SK-N-MC (cell line): ENCODE measurements around the gene OXSM.

Experiments
- EZH2 ChIP-seq: fragments of 200-600 bp; sonication (generic); IDR thresholded peaks from one replicate; pipeline ENCODE4 v1.6.1; 2017; ENCODE audit warnings: antibody characterized with exemption
- POLR2AphosphoS5 ChIP-seq: IDR thresholded peaks from 2 replicates; pipeline ENCODE4 v1.6.1; 2012; ENCODE audit warnings: mild to moderate bottlenecking, low read depth, low read length, borderline replicate concordance

DNA sequence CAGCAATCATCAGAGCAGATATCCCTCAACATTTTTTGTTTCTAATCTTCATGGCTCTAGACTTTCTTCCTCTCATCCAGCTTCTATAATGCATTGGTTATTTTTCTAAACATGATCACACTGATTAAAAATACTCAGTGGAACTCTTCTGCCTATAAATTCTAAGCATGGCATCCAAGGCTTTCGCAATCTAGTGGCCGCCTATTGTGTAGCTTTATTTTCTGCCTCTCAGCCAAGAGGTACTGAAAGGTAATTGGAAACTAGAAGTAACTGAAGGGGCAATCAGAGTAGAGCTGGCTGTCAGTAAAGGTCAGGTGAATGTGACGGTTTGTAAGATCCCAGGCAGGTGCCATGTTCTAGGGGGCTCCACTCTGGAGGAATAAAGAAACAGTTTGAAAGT is 33.4 kb downstream of the OXSM start:
- TF ChIP-seq POLR2AphosphoS5 (no peak), EZH2 (no peak)
